Right lung (tissue), 10 donors: ENCODE measurements around the gene DZIP1L. TPM values are rescaled to one million over a fixed set of nuclear protein-coding genes. Genes with fewer than 3 reads are reported as not detected.
"Not testable (repeated sequence)": the region's sequence is repeated elsewhere in the genome, so short reads cannot be mapped to it uniquely, and the experiment has no call there.

Experiments
- DNase-seq, 2 donors: peaks; one replicate each; pipeline ENCODE4 v3.0.0-alpha.2; 2013
- long read RNA-seq, 8 donors: transcript quantifications; one replicate each; lab custom pipeline, GENCODE V29; 2026
- polyA plus RNA-seq, 5 donors: library from polyadenylated mRNA; unstranded; fragments of 120-200 nt; gene quantifications; one replicate each; pipeline versions ENCODE4 v1.2.1 to v1.2.3, GENCODE V29; 2013; ENCODE audit warnings: inconsistent platforms in 1 of 5, low replicate concordance in 1 of 5; ENCODE audit not compliant: insufficient read length in 5 of 5, insufficient read depth in 1 of 5

Gene DZIP1L
- polyA plus RNA-seq, result 10 to 100 TPM; 16.1 to 21.8 (median 18.8) TPM
- long read RNA-seq, donor 1, partial matches to known transcripts, result 0 of 1 reads
- long read RNA-seq, donor 1, other reads (novel, unspliced or antisense), result 0 of 1 reads
- long read RNA-seq, donor 2, result 0 reads
- long read RNA-seq, donor 3, partial matches to known transcripts, result 0 of 3 reads
- long read RNA-seq, donor 3, other reads (novel, unspliced or antisense), result 0 of 3 reads
- long read RNA-seq, donor 4, partial matches to known transcripts, result 0 of 1 reads
- long read RNA-seq, donor 4, other reads (novel, unspliced or antisense), result 0 of 1 reads
- long read RNA-seq, donor 5, partial matches to known transcripts, result 49 of 49 reads
- long read RNA-seq, donor 5, other reads (novel, unspliced or antisense), result 0 of 49 reads
- long read RNA-seq, donor 6, partial matches to known transcripts, result 0 of 1 reads
- long read RNA-seq, donor 6, other reads (novel, unspliced or antisense), result 0 of 1 reads
- long read RNA-seq, donor 7, partial matches to known transcripts, result 0 of 2 reads
- long read RNA-seq, donor 7, other reads (novel, unspliced or antisense), result 0 of 2 reads
- long read RNA-seq, donor 8, result 0 reads

DNA sequence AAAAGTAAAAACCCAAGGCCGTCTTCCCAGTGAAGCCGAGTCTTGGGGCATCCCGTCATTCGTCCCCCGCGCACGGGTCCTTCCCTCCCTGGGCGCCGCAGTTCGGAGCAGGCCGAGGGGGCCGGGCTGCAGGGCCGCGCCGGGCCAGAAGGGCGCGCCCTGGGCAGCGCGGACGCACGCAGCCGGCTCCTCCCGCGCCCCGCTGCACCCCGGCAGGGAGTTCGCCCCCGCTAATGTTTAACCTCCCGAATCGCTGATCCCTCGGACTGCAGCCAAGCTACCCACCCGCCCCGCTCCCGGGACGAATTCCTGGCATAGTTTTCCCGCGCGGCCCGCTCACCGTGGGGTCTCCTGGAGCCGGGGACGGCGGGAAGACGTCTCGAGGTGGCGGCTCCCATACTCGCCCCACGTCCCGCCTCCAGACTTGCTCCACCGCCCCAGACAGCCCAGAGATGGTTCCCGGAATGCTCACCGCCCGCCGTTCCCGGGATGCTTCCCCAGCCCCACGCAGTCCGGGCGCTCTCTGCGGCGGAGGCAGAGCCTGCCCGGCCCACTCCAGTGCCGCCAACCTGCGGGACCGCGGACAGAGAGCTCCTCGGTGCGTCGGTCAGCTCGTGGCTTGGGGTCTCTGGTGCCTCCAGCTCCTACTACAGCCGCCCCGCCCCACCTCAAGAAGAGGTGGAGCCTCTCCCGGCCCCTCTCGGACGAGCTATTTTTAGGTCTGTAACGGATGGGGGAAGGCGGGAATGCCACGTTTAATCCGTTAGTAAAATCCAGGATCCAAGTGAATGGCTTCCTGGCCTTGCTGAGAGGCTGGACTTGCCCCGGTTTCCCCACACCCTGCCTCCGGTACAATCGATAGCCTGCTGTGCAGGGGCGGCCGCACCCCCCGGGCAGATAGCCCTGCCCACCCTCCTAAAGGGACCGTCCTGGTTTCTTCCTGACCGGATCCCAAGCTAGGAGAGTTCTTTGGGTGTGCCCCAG is at the start of gene DZIP1L:
DZIP1L (minus strand) TSS at position 621 of the 984 bp plus-strand sequence. CDS start 11,637 bp downstream, outside the sequence.
- peak; percentile 72 to 74 for DNase-seq

DNA sequence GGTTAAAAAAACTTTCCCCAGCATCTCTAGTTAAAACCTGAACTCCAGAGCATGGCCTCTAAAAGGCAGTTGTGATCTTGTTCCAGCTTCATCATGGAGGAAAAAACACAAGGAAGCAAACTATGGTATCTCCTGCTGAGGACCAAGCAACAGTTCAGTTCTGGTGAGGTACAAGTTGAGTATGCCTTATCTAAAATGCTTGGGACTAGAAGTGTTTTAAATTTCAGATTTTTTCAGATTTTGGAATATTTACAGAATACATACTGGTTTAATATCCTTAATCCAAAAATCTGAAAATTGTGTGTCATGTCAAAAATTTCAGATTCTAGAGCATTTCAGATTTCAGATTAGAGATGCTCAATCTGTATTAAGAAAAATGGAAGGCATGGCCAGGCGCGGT is 49.7 kb upstream of the DZIP1L start:
- no peak for DNase-seq

GRCh38 chr3:138157743-138158142 is 42.3 kb upstream of the DZIP1L start:
- DNase-seq, result no peak

DNA sequence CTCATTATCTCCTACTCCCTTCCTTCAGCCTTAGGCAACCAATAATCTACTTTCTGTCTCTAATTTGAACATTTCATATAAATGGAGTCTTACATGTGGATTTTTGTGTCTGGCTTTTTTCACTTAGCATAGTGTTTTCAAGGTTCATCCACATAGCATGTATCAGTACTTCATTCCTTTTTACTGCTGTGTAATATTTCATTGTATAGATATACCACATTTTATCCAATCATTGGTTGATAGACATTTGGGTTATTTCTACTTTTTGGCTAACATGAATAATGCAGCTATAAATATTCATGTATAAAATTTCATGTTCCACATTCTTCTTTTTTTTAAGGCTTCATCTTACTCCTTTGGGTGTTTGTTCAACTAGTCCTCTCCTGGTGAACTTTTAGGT is 39.1 kb upstream of the DZIP1L start:
- DNase-seq, result no peak

- DNase-seq, result no peak
Measured at GRCh38 chr3:138148503-138148902, 33.1 kb upstream of the DZIP1L start.

DNA sequence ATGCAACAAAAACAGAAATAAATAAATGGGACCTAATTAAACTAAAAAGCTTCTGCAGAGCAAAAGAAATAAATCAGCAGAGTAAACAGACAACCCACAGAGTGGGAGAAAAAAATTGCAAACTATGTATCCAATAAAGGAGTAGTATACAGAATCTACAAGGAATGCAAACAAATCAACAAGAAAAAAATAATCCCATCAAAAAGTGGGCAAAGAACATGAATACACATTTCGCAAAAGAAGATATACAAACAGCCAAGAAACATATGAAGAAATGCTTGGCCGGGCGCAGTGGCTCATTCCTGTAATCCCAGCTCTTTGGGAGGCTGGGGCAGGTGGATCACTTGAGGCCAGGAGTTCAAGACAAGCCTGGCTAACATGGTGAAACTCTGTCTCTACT is 26.8 kb upstream of the DZIP1L start:
- not testable (repeated sequence) for DNase-seq

GRCh38 chr3:138140940-138141339 is 25.5 kb upstream of the DZIP1L start:
- no peak for DNase-seq

GRCh38 chr3:138139691-138140090 is 24.3 kb upstream of the DZIP1L start:
- DNase-seq, result no peak

DNA sequence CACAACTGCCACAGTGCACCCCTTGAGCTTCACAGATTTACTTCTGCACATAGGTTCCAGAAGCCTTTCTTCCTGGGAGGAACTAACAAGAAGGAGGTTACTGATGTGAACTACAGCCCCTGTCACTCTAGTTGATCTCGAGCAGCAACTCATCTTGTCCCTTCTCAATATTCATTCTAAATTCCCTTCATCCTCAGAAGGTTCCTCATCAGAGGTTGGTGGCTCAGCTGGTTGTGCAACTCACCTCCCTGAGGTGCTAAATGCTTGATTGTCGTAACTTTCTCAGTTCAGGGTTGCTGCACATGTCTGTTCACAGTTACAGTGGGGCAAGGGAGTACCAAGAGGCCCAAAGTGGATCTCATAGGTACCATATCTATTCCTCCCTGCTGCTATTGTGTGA is 22.5 kb upstream of the DZIP1L start:
- no peak for DNase-seq

GRCh38 chr3:138136201-138136600 is 20.8 kb upstream of the DZIP1L start:
- DNase-seq, result no peak

GRCh38 chr3:138135833-138136194 is 20.4 kb upstream of the DZIP1L start:
- no peak for DNase-seq

DNA sequence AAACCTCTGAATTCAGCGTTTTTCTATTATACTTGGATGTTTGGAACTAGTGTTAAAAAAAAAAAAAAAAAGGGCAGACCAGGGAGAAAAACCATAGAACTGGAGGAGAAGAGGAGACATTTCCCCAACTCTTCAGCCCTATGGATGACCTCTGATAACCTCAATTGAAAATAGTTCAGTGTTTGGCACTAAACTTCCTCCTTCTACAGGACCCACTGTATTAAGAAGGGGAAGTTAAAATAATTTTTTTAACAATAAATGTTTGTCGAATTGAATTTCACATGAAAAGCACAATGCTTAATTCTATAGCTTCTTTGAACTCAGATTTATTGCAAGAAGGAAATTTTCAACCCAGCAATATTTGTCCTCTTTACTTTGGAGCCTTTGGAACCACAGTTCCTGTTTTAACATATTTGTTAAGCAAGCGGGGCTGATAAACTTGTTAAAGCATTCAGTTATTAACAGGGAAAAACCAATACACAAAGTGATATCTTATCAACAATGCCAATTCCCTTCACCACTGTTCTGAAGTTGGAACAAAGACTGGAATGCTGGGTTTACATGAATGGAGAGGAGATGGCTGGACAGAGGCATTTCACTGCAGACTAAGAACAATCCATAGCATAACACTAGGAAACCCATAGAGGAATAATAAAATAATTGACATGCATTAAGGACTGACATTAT is 19.9 kb upstream of the DZIP1L start:
- DNase-seq, result no peak

DNA sequence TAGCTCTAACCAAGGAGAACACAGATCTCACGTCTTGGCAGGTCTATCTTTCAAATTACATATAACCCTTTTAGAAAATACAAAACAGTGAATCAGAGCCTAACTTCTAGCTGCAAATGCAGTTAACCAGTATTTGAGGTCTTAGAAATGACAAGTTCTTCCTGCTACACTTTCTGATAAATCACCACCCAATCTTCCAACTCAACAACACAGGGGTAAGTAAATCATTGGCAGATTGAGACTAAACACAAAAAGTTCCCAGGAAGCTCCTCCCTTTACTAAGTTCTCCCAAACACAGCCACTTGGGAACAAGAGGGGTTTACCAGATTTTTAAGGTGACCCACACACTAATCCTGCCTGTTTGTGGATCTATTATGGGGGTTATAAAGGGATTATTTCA is 16.8 kb upstream of the DZIP1L start, which contains the start of gene A4GNT:
A4GNT (minus strand) TSS at position 152 of the 400 bp plus-strand sequence. CDS start 1,134 bp downstream, outside the sequence.
- no peak for DNase-seq

- DNase-seq, result no peak
Measured at GRCh38 chr3:138127636-138128365, 12.4 kb upstream of the DZIP1L start.

GRCh38 chr3:138125548-138126221 is 10.3 kb upstream of the DZIP1L start:
- DNase-seq, result no peak

GRCh38 chr3:138124706-138125355 is 9.4 kb upstream of the DZIP1L start:
- DNase-seq, result no peak

- no peak for DNase-seq
Measured at GRCh38 chr3:138124188-138124587, 8.8 kb upstream of the DZIP1L start.

- DNase-seq, result no peak
Measured at GRCh38 chr3:138119423-138119766, 4.0 kb upstream of the DZIP1L start.

- peak; percentile 43 to 55 for DNase-seq
Measured at GRCh38 chr3:138118612-138119422, 3.4 kb upstream of the DZIP1L start.
